HL-60 (cell line): ENCODE results near the gene EVI5.

ENCODE experiments used
- DNase-seq, 2 experiments: peaks; one replicate each; pipeline ENCODE4 v3.0.0-alpha.2; 2010 to 2020; ENCODE audit warnings: low read depth in 1 of 2, low spot score in 1 of 2
- H3K27ac ChIP-seq: fragments of 250-450 bp; sonication (Bioruptor Pico); replicated peaks from 2 replicates; pipeline ENCODE4 v1.5.1; 2020; ENCODE audit warnings: mild to moderate bottlenecking, moderate library complexity
- H3K27me3 ChIP-seq: fragments of 250-450 bp; sonication (Bioruptor Pico); 2 replicates; pipeline ENCODE4 v1.5.1; 2021; ENCODE audit warnings: mild to moderate bottlenecking, moderate library complexity; ENCODE audit not compliant: insufficient read depth, poor library complexity, severe bottlenecking
- H3K4me3 ChIP-seq: replicated peaks from 2 replicates; pipeline ENCODE4 v1.5.1; 2011; ENCODE audit warnings: mild to moderate bottlenecking, control low read depth, low read length; ENCODE audit not compliant: insufficient read depth
- CTCF ChIP-seq: IDR thresholded peaks from one replicate; pipeline ENCODE4 v1.5.1; 2011; ENCODE audit warnings: low read length, control low read depth, inconsistent platforms; ENCODE audit not compliant: insufficient read depth
- GABPA ChIP-seq: IDR thresholded peaks from 2 replicates; pipeline ENCODE4 v1.6.1; 2012; ENCODE audit warnings: low read depth
- POLR2AphosphoS5 ChIP-seq: IDR thresholded peaks from 2 replicates; pipeline ENCODE4 v1.6.1; 2012; ENCODE audit warnings: low read depth
- SPI1 ChIP-seq: IDR thresholded peaks from 2 replicates; pipeline ENCODE4 v1.6.1; 2012; ENCODE audit warnings: low read depth, mild to moderate bottlenecking, borderline replicate concordance
- TF ChIP-seq, protein P1 (sequence below): IDR thresholded peaks from 2 replicates; pipeline ENCODE4 v1.6.1; 2012; ENCODE audit warnings: low read depth; ENCODE audit not compliant: insufficient replicate concordance

Gene EVI5

DNA sequence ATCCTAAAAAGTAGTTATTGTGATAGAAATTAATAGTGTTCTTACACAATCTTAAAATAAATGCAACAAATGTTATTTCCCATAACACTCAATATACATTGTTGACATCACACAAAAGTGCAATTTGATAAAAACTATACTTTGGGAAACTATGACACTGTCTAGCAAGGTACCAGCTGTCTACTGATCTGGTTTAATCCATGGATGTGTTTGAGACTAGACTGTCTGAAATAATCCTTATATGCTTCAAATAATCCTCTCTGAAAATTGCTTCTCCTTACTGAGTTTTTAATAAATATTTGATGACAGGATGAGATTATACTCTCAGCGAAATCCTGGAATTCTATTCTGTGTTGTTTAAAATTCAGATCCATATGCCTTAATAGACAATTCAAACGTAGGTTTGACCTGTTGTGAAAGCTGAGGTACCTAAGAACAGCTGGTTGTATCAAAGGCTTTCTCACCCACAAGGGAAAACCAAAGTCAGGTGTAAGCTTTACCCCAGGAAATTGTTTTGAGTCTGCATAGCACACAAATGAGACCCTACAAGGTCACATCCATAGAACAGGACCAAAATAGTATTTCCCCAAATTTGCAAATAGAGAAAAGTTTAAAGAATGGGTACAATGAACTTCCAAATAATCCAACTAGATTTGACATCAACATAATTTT, 289.4 kb downstream of the EVI5 start:
- Histone ChIP-seq H3K4me3 (no peak overlapping the region), H3K27me3 (no peaks in the 10 kb centered on the region), H3K27ac (no peak overlapping the region)
- DNase-seq, result no peak
- TF ChIP-seq CTCF (no peak), GABPA (no peak), SPI1 (no peak), POLR2AphosphoS5 (no peak)
- TF ChIP-seq, protein P1, sequence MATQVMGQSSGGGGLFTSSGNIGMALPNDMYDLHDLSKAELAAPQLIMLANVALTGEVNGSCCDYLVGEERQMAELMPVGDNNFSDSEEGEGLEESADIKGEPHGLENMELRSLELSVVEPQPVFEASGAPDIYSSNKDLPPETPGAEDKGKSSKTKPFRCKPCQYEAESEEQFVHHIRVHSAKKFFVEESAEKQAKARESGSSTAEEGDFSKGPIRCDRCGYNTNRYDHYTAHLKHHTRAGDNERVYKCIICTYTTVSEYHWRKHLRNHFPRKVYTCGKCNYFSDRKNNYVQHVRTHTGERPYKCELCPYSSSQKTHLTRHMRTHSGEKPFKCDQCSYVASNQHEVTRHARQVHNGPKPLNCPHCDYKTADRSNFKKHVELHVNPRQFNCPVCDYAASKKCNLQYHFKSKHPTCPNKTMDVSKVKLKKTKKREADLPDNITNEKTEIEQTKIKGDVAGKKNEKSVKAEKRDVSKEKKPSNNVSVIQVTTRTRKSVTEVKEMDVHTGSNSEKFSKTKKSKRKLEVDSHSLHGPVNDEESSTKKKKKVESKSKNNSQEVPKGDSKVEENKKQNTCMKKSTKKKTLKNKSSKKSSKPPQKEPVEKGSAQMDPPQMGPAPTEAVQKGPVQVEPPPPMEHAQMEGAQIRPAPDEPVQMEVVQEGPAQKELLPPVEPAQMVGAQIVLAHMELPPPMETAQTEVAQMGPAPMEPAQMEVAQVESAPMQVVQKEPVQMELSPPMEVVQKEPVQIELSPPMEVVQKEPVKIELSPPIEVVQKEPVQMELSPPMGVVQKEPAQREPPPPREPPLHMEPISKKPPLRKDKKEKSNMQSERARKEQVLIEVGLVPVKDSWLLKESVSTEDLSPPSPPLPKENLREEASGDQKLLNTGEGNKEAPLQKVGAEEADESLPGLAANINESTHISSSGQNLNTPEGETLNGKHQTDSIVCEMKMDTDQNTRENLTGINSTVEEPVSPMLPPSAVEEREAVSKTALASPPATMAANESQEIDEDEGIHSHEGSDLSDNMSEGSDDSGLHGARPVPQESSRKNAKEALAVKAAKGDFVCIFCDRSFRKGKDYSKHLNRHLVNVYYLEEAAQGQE, result no peak

GRCh38 chr1:92494485-92495141, 290.3 kb downstream of the EVI5 start:
- Histone ChIP-seq H3K4me3 (no peak overlapping the region), H3K27ac (no peak overlapping the region)
- TF ChIP-seq CTCF (no peak), POLR2AphosphoS5 (no peak), GABPA (no peak), SPI1 (no peak)
- TF ChIP-seq, protein P1, result no peak

GRCh38 chr1:92493139-92493538, 291.8 kb downstream of the EVI5 start:
- TF ChIP-seq GABPA (no peak), POLR2AphosphoS5 (no peak), CTCF (no peak), SPI1 (no peak)
- TF ChIP-seq, protein P1, result no peak
- DNase-seq, result no peak
- Histone ChIP-seq H3K27ac (no peak overlapping the region), H3K27me3 (no peaks in the 10 kb centered on the region), H3K4me3 (no peak overlapping the region)

More at GRCh38 chr1:92494485-92495141, 290.3 kb downstream of the EVI5 start:
- DNase-seq, result no peak
- no peaks in the 10 kb centered on the region for H3K27me3 ChIP-seq
